Measurements from ENCODE around the gene SP140L. TPM values are rescaled to one million over a fixed set of nuclear protein-coding genes. Genes with fewer than 3 reads are reported as not detected.
"Not testable (repeated sequence)": the region's sequence is repeated elsewhere in the genome, so short reads cannot be mapped to it uniquely, and the experiment has no call there.

The SP140L gene
- total RNA-seq, 6 donors from 2014 or later, result 15.5 to 38.8 (median 18.9) TPM

GRCh38 chr2:230409316-230409715, 82.3 kb downstream of the SP140L start:
- 0 to 39% methylated on average over 2 of the region's 2 CpGs for WGBS, 2 donors
- not testable (repeated sequence) for H3K27me3 ChIP-seq; ATAC-seq (ENCODE audit: low FRiP score in 2 of 2); H3K9me3 ChIP-seq; H3K36me3 ChIP-seq; H3K4me3 ChIP-seq; DNase-seq
- peaks cover 31 to 54% (median 37%) of the 10 kb centered on the region in 4 donors for H3K4me1 ChIP-seq
- peak overlapping the region; percentile 62 to 73 (median 64) for H3K27ac ChIP-seq
- TF ChIP-seq EP300 (IDR thresholded peaks at IDR 0.05), result peak in 1 of 4 donors; percentile 34

GRCh38 chr2:230410263-230410662, 83.3 kb downstream of the SP140L start:
- ATAC-seq (ENCODE audit: low FRiP score in 2 of 2), result no peak
- Histone ChIP-seq H3K4me3 (no peak overlapping the region), H3K36me3 (no peaks in the 10 kb centered on the region), H3K4me1 (peaks cover 35 to 64% (median 42%) of the 10 kb centered on the region in 4 donors), H3K27ac (peak overlapping the region in 2 of 4 donors; percentile 93), H3K27me3 (no peaks in the 10 kb centered on the region), H3K9me3 (no peaks in the 10 kb centered on the region)
- TF ChIP-seq POLR2AphosphoS5 (IDR thresholded peaks at IDR 0.05) (no peak), CTCF (IDR thresholded peaks at IDR 0.05) (no peak), POLR2A (IDR thresholded peaks at IDR 0.05) (no peak), EP300 (IDR thresholded peaks at IDR 0.05) (no peak)
- DNase-seq, result no peak
- WGBS, 2 donors, result 90 to 100% methylated on average over 1 of the region's 1 CpG

- H3K36me3 ChIP-seq, result no peaks in the 10 kb centered on the region
- peak overlapping the region; percentile 38 to 74 (median 54) for H3K4me3 ChIP-seq
- WGBS, 2 donors, result 31 to 36% methylated on average over 14 to 16 of the region's 16 CpGs
- DNase-seq (no peak), ATAC-seq (ENCODE audit: low FRiP score in 2 of 2) (no peak)
- H3K4me1 ChIP-seq, result peaks cover 40 to 69% (median 47%) of the 10 kb centered on the region in 4 donors
- no peaks in the 10 kb centered on the region for H3K9me3 ChIP-seq
- H3K27me3 ChIP-seq, result no peaks in the 10 kb centered on the region
- TF ChIP-seq POLR2A (IDR thresholded peaks at IDR 0.05) (no peak), EP300 (IDR thresholded peaks at IDR 0.05) (no peak), CTCF (IDR thresholded peaks at IDR 0.05) (no peak), POLR2AphosphoS5 (IDR thresholded peaks at IDR 0.05) (no peak)
- H3K27ac ChIP-seq, result peak overlapping the region; percentile 93 to 97 (median 93)
These were observed 84.0 kb downstream of the SP140L start for GRCh38 chr2:230410861-230411569.

GRCh38 chr2:230411570-230412370, 84.8 kb downstream of the SP140L start:
- ATAC-seq (ENCODE audit: low FRiP score in 2 of 2) (peak; percentile 85 to 92), DNase-seq (peak; percentile 72 to 95)
- H3K36me3 ChIP-seq, result no peaks in the 10 kb centered on the region
- peaks cover 40 to 69% (median 47%) of the 10 kb centered on the region in 4 donors for H3K4me1 ChIP-seq
- WGBS, 2 donors, result 1 to 5% methylated on average over 24 to 27 of the region's 57 CpGs
- H3K9me3 ChIP-seq, result no peaks in the 10 kb centered on the region
- peak overlapping the region; percentile 38 to 74 (median 54) for H3K4me3 ChIP-seq
- H3K27me3 ChIP-seq, result no peaks in the 10 kb centered on the region
- peak overlapping the region; percentile 93 to 97 (median 93) for H3K27ac ChIP-seq
- TF ChIP-seq POLR2AphosphoS5 (IDR thresholded peaks at IDR 0.05) (peak; percentile 44 to 62), EP300 (IDR thresholded peaks at IDR 0.05) (peak in 1 of 4 donors; percentile 12), CTCF (IDR thresholded peaks at IDR 0.05) (peak in 2 of 6 experiments; percentile 8 to 15), POLR2A (IDR thresholded peaks at IDR 0.05) (peak in 2 of 4 donors; percentile 69 to 75)

GRCh38 chr2:230412371-230412711, 85.3 kb downstream of the SP140L start:
- peak overlapping the region; percentile 93 to 97 (median 93) for H3K27ac ChIP-seq
- no peaks in the 10 kb centered on the region for H3K36me3 ChIP-seq
- 44 to 91% methylated on average over 3 of the region's 3 CpGs for WGBS, 2 donors
- TF ChIP-seq CTCF (IDR thresholded peaks at IDR 0.05) (no peak), POLR2A (IDR thresholded peaks at IDR 0.05) (no peak), EP300 (IDR thresholded peaks at IDR 0.05) (no peak), POLR2AphosphoS5 (IDR thresholded peaks at IDR 0.05) (no peak)
- no peaks in the 10 kb centered on the region for H3K27me3 ChIP-seq
- H3K4me1 ChIP-seq, result peaks cover 44 to 74% (median 47%) of the 10 kb centered on the region in 4 donors
- no peak for DNase-seq
- H3K9me3 ChIP-seq, result no peaks in the 10 kb centered on the region
- H3K4me3 ChIP-seq, result peak overlapping the region; percentile 38 to 74 (median 54)
- ATAC-seq (ENCODE audit: low FRiP score in 2 of 2), result peak in 1 of 2 donors; percentile 4

All from upper lobe of left lung (tissue), 6 donors.